ENCODE data around the gene TRIM37. TPM values are rescaled to one million over a fixed set of nuclear protein-coding genes. Genes with fewer than 3 reads are reported as not detected.
"Not testable (repeated sequence)": the region's sequence is repeated elsewhere in the genome, so short reads cannot be mapped to it uniquely, and the experiment has no call there.

The TRIM37 gene
- total RNA-seq, 1 donor from 2014 or later: 25.4 TPM

DNA sequence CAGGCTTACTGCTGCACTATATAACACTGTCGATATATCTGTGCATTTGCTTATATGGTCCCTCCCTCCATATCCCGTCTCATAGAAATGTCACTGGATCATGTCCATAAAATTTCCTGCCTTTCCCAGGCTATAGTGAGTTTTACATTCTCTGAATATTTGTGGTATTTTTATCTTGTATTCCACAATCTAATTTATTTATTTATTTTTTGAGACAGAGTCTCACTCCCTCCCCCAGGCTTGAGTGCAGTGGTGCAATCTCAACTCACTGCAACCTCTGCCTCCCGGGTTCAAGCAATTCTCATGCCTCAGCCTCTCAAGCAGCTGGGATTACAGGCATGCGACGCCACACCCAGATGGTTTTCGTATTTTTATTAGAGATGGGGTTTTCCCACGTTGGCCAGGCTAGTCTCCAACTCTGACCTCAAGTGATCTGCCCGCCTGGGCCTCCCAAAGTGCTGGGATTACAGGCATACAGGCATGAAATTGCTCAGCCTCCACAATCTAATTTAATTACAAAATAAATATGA lies 12.9 kb downstream of the TRIM37 start:
- H3K79me2 ChIP-seq (ENCODE audit: insufficient read depth, low read length): peaks cover 37% of the 10 kb centered on the region
- H3K36me3 Mint-ChIP-seq (ENCODE audit: low read depth, unreplicated experiment): peaks cover 5% of the 10 kb centered on the region
- H3K4me1 Mint-ChIP-seq (ENCODE audit: low read depth, unreplicated experiment): peaks cover 15% of the 10 kb centered on the region
- H3K9me3 ChIP-seq (ENCODE audit: insufficient read depth, low read depth, low read length): no peaks in the 10 kb centered on the region
- no peaks in the 10 kb centered on the region for H3K27me3 Mint-ChIP-seq (ENCODE audit: low read depth, unreplicated experiment)
- H3K4me3 ChIP-seq (ENCODE audit: insufficient read depth, low read depth, low read length): peak overlapping the region; percentile 55
- no peaks in the 10 kb centered on the region for H3K27me3 ChIP-seq (ENCODE audit: insufficient read depth, low read length)
- peaks cover 28% of the 10 kb centered on the region for H3K4me1 ChIP-seq (ENCODE audit: insufficient read depth, low read length)
- TF ChIP-seq EZH2 (IDR thresholded peaks at IDR 0.05; ENCODE audit: insufficient read depth, low read length): no peak
- TF ChIP-seq, protein P1, sequence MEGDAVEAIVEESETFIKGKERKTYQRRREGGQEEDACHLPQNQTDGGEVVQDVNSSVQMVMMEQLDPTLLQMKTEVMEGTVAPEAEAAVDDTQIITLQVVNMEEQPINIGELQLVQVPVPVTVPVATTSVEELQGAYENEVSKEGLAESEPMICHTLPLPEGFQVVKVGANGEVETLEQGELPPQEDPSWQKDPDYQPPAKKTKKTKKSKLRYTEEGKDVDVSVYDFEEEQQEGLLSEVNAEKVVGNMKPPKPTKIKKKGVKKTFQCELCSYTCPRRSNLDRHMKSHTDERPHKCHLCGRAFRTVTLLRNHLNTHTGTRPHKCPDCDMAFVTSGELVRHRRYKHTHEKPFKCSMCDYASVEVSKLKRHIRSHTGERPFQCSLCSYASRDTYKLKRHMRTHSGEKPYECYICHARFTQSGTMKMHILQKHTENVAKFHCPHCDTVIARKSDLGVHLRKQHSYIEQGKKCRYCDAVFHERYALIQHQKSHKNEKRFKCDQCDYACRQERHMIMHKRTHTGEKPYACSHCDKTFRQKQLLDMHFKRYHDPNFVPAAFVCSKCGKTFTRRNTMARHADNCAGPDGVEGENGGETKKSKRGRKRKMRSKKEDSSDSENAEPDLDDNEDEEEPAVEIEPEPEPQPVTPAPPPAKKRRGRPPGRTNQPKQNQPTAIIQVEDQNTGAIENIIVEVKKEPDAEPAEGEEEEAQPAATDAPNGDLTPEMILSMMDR (IDR thresholded peaks at IDR 0.05; ENCODE audit: insufficient read depth, low read depth, low read length): no peak
- peaks cover 5% of the 10 kb centered on the region for H3K36me3 ChIP-seq (ENCODE audit: insufficient read depth, low read length)
- peak overlapping the region; percentile 45 for H2AFZ ChIP-seq (ENCODE audit: low read depth, low read length)
- peak overlapping the region; percentile 87 for H3K4me2 ChIP-seq (ENCODE audit: low read length)
- H3K9me3 Mint-ChIP-seq (ENCODE audit: unreplicated experiment): no peaks in the 10 kb centered on the region
- H4K20me1 ChIP-seq (ENCODE audit: insufficient read depth, low read length): peaks cover 3% of the 10 kb centered on the region
- peak overlapping the region; percentile 88 for H3K9ac ChIP-seq (ENCODE audit: low read length)
- DNase-seq (ENCODE audit: low read depth) (peak; percentile 92), FAIRE-seq (no peak)
- no peak overlapping the region for H3K4me3 Mint-ChIP-seq (ENCODE audit: unreplicated experiment)
- peak overlapping the region; percentile 92 for H3K27ac ChIP-seq (ENCODE audit: low read depth, low read length)
- peak overlapping the region; percentile 97 for H3K27ac Mint-ChIP-seq (ENCODE audit: unreplicated experiment)

DNA sequence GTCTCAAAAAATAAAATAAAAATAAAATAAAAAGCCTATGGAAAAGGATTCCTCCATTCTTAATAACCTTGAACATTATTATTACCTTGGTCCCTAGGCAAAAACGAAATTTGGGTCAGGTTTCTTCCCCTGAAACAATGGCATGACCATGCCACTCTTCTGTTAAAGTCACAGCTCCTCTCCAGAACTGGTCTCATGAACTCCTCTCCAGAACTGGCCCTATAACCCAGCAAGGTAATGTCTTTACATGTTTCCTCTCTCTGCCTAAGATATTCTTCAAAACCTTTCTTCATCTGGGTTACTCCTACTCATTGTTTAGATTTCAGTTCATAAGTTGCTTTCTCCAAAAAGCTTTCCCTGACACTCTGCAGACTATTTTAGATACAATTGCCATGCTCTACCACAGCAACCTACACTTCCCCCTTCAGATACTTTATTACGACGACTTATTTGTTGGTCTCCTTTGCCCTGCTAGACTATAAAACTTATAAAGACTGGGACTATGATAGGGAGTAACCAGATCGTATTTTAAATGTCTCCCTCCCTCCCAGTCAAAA lies 13.5 kb downstream of the TRIM37 start:
- no peaks in the 10 kb centered on the region for H3K9me3 Mint-ChIP-seq (ENCODE audit: unreplicated experiment)
- H3K4me3 Mint-ChIP-seq (ENCODE audit: unreplicated experiment): no peak overlapping the region
- H3K4me1 ChIP-seq (ENCODE audit: insufficient read depth, low read length): peaks cover 28% of the 10 kb centered on the region
- H3K27me3 ChIP-seq (ENCODE audit: insufficient read depth, low read length): no peaks in the 10 kb centered on the region
- DNase-seq (ENCODE audit: low read depth) (no peak), FAIRE-seq (no peak)
- H3K27ac ChIP-seq (ENCODE audit: low read depth, low read length): peak overlapping the region; percentile 92
- peak overlapping the region; percentile 55 for H3K4me3 ChIP-seq (ENCODE audit: insufficient read depth, low read depth, low read length)
- peak overlapping the region; percentile 88 for H3K9ac ChIP-seq (ENCODE audit: low read length)
- H3K79me2 ChIP-seq (ENCODE audit: insufficient read depth, low read length): peaks cover 34% of the 10 kb centered on the region
- TF ChIP-seq, protein P1 (IDR thresholded peaks at IDR 0.05; ENCODE audit: insufficient read depth, low read depth, low read length): no peak
- TF ChIP-seq EZH2 (IDR thresholded peaks at IDR 0.05; ENCODE audit: insufficient read depth, low read length): no peak
- H3K27ac Mint-ChIP-seq (ENCODE audit: unreplicated experiment): peak overlapping the region; percentile 97
- no peaks in the 10 kb centered on the region for H3K9me3 ChIP-seq (ENCODE audit: insufficient read depth, low read depth, low read length)
- peak overlapping the region; percentile 45 for H2AFZ ChIP-seq (ENCODE audit: low read depth, low read length)
- peaks cover 5% of the 10 kb centered on the region for H3K36me3 Mint-ChIP-seq (ENCODE audit: low read depth, unreplicated experiment)
- H3K36me3 ChIP-seq (ENCODE audit: insufficient read depth, low read length): peaks cover 5% of the 10 kb centered on the region
- peaks cover 3% of the 10 kb centered on the region for H4K20me1 ChIP-seq (ENCODE audit: insufficient read depth, low read length)
- H3K4me2 ChIP-seq (ENCODE audit: low read length): peak overlapping the region; percentile 87
- H3K27me3 Mint-ChIP-seq (ENCODE audit: low read depth, unreplicated experiment): no peaks in the 10 kb centered on the region
- H3K4me1 Mint-ChIP-seq (ENCODE audit: low read depth, unreplicated experiment): peaks cover 15% of the 10 kb centered on the region

DNA sequence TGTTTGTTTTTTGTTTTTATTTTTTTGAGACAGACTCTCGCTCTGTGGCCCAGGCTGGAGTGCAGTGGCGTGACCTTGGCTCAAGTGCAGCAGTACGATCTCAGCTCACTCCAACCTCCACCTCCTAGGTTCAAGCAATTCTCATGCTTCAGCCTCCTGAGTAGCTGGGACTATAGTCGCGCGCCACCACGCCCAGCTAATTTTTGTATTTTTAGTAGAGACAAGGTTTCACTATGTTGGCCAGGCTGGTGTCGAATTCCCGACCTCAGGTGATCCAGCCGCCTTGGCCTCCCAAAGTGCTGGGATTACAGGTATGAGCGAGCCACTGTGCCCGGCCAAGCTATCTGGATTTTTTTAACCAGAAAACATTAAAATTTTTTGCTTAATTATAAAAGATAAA lies 16.1 kb downstream of the TRIM37 start:
- DNase-seq (ENCODE audit: low read depth); H3K36me3 Mint-ChIP-seq (ENCODE audit: low read depth, unreplicated experiment); H3K27me3 Mint-ChIP-seq (ENCODE audit: low read depth, unreplicated experiment); H3K4me3 Mint-ChIP-seq (ENCODE audit: unreplicated experiment); H3K9ac ChIP-seq (ENCODE audit: low read length); H4K20me1 ChIP-seq (ENCODE audit: insufficient read depth, low read length); H2AFZ ChIP-seq (ENCODE audit: low read depth, low read length); H3K4me3 ChIP-seq (ENCODE audit: insufficient read depth, low read depth, low read length); H3K4me2 ChIP-seq (ENCODE audit: low read length); FAIRE-seq; H3K27ac Mint-ChIP-seq (ENCODE audit: unreplicated experiment); H3K27me3 ChIP-seq (ENCODE audit: insufficient read depth, low read length); H3K9me3 ChIP-seq (ENCODE audit: insufficient read depth, low read depth, low read length); H3K9me3 Mint-ChIP-seq (ENCODE audit: unreplicated experiment); H3K27ac ChIP-seq (ENCODE audit: low read depth, low read length): not testable (repeated sequence)
- Histone ChIP-seq H3K79me2 (ENCODE audit: insufficient read depth, low read length) (peaks cover 18% of the 10 kb centered on the region), H3K4me1 (ENCODE audit: insufficient read depth, low read length) (peaks cover 26% of the 10 kb centered on the region), H3K36me3 (ENCODE audit: insufficient read depth, low read length) (peaks cover 14% of the 10 kb centered on the region)
- peaks cover 15% of the 10 kb centered on the region for H3K4me1 Mint-ChIP-seq (ENCODE audit: low read depth, unreplicated experiment)

Data from astrocyte (in vitro differentiated cells and primary cell).